Measurements from ENCODE around the gene ESRRG.

The ESRRG gene

GRCh38 chr1:216502528-216503162 lies 220.6 kb downstream of the ESRRG start:
- no peak for DNase-seq (ENCODE audit: low read depth in 3 of 3)

DNA sequence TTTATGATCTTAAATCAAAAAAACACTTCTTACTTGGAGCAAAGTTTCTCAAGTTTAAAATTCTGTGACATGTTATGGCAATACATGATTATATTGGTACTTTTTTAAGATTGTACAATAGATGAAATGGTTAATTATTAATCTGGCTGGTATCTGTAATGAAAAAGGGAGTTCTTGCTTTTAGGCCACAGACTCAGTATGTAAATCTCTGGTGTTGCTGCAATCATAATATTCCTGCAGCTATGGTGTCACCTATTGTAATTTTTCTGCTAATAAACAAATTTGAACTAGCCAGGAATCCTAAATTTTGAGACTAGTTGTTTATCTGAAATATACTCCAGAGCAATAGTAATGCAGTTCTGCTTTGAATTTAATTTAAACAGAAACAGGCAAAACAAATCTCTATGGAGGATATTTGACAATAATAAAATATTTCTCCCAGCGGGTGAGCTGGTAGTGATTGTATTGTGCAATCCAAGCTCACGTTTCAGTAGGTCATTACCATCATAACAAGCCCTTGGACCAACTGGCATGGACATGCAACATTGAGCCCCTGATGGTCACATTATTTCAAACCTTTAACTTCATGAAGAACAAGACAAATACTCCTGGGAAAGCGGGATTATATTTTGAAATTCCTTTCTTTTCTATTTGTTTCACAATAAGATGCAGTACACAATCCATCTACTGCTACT lies 222.8 kb downstream of the ESRRG start:
- no peak for DNase-seq (ENCODE audit: low read depth in 3 of 3)

GRCh38 chr1:216499581-216500272 lies 223.5 kb downstream of the ESRRG start:
- no peak for DNase-seq (ENCODE audit: low read depth in 3 of 3)

GRCh38 chr1:216498277-216498676 lies 225.0 kb downstream of the ESRRG start:
- no peak for DNase-seq (ENCODE audit: low read depth in 3 of 3)

GRCh38 chr1:216485042-216485441 lies 238.2 kb downstream of the ESRRG start:
- DNase-seq (ENCODE audit: low read depth in 3 of 3): no peak

DNA sequence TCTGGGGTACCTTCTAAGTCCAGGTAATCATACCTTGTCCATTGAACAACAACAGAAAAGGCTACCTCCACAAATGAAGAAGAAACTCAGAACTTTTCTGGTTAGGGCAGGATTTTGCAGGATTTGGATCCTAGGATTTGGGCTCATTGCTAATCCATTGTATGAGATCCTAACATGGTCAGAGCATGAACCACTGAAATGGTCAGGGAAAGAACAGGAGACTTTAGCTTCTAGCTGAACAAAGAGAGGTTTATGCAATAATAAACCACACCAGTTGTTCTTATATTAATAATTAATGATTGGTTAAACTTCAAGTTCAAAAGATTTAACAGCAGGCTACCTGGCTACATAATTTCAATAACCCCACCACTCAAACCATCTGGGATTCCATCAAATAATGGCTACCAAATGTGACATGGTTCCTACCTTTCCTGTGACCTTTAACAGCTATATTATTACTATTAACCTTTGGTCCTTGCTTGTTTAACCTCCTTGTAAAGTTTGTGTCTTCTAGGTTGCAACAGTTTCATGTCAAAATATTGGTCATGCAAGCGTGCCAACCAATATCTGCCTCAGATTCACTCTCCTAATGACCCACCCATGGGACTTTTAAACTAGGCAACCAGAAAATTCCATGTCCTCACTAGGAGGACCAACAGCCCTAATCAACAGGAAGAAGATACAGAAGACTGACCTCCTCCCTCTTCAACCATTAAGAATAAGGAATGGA lies 239.4 kb downstream of the ESRRG start:
- no peak for DNase-seq (ENCODE audit: low read depth in 3 of 3)

DNA sequence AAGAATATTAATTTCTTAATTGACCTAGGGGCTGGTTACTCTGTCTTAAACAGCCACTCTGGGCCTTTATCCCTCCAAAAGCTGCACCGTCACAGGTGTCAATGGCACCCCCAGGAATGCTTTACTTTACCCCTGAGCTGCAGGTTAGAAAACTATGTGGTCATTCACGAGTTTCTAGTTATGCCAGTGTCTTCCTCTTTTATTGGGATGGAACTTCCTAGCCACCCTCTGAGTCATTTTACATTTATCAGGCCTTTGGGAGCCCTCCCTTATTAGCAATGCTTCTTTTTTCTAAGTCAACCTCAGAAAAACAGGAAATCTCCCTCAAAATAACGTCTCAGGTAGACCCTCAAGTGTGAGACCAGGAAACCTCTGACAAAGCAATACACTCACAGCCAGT lies 240.6 kb downstream of the ESRRG start:
- DNase-seq (ENCODE audit: low read depth in 3 of 3): no peak

GRCh38 chr1:216478238-216478637 lies 245.0 kb downstream of the ESRRG start:
- no peak for DNase-seq (ENCODE audit: low read depth in 3 of 3)

DNA sequence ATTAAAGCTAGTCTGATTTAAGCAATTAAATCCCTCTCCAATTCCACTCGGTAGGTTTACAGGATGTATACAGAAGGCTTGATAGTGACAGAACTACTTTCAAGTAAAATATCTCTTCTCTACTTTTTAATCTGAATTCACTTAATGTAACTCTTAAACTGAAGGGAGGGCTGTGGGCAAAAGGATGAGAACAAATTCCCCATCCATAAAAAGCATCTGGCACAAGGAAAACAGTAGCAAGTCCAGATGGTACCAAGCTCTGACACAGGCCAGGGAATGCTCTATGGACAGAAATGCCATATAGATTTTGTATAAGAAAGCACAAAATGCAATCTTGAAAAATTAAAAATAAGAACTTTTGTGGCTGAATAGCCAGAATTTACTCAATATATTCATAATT lies 246.9 kb downstream of the ESRRG start:
- DNase-seq (ENCODE audit: low read depth in 3 of 3): no peak

- DNase-seq (ENCODE audit: low read depth in 3 of 3): no peak
These were observed 247.5 kb downstream of the ESRRG start for GRCh38 chr1:216475659-216476276.

DNA sequence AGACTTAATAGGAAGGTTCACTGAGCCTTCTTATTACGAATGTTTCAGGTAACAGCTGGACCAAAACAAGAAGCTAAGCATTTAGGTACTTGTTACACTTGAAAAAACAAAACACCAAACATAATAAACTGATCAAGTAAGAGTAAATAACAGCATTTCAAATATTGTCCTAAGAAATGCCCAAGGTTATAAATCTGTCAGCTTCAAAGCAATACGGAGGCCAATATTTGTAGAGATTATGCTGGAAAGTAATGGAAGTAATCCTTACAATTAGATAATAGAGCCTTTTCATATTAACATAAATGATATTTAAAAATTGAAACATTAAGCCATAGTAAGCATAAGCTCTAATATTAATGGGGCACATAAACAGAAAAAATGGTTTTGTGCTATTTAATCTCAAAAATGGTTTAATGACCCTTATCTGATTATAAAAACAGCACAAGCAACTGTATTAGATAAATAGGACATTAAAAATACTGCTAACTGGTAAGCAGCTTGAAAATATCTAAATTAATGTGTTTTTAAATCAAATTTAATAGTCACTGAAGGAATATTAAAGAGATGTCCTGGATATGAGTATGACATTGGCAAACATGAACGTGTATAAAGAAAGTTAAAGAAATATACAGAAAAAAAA lies 256.9 kb downstream of the ESRRG start:
- DNase-seq (ENCODE audit: low read depth in 3 of 3): no peak

- DNase-seq (ENCODE audit: low read depth in 3 of 3): no peak
These were observed 258.7 kb downstream of the ESRRG start for GRCh38 chr1:216464489-216464888.

DNA sequence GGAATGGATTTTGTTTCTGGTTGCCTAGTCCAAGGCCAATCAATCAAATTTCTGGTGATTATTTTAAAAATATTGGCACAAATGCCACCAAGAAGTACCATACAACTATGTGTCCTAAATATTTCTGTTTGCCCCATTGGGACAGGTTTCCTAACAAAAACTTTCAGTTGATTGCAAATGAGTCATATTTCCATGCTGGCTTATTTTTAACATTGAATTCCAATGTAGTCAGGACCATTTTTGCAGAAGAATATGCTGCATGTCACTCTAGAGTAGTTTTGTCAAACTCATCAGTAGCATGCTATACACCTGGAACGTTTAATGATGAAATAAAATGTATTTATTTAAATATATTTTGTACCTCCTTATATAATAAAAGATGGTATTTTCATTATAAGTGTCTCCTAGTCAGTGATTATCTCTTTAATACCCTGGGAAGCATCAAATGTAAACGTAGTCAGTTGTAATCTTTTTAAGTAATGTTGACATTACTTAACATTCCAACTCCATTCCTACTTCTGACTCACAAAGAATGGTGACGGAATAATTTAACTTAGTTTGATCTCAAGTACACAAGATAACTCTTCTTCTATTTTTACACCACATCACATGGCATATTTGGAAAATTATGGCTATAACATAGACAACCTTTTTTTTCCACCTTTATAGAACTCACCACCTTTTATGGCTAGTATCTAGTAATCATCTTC lies 261.0 kb downstream of the ESRRG start:
- DNase-seq (ENCODE audit: low read depth in 3 of 3): no peak

GRCh38 chr1:216461466-216461865 lies 261.8 kb downstream of the ESRRG start:
- DNase-seq (ENCODE audit: low read depth in 3 of 3): no peak

- no peak for DNase-seq (ENCODE audit: low read depth in 3 of 3)
These were observed 263.5 kb downstream of the ESRRG start for GRCh38 chr1:216459651-216460207.

DNA sequence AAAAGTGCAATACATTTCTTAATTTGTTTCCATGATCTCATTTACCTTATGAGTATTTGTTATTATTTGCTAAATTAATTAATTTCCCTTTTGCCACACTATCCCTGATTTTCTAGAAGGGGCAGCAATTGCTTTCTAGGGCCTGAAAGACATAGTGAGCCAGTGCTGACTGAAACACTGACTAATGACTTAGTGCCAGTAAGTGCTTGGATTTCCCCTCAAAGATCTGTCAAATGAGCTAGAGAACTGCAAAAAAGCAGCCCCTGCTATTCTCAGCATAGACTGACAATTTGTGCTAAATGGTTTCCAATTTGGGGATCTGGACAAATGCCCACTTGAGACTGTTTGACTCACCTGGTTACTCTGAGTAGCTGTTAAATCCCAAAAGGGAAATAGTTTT lies 264.4 kb downstream of the ESRRG start:
- DNase-seq (ENCODE audit: low read depth in 3 of 3): no peak

- no peak for DNase-seq (ENCODE audit: low read depth in 3 of 3)
These were observed 265.9 kb downstream of the ESRRG start for GRCh38 chr1:216457356-216457755.

- no peak for DNase-seq (ENCODE audit: low read depth in 3 of 3)
These were observed 266.5 kb downstream of the ESRRG start for GRCh38 chr1:216456682-216457081.

- no peak for DNase-seq (ENCODE audit: low read depth in 3 of 3)
These were observed 269.5 kb downstream of the ESRRG start for GRCh38 chr1:216453777-216454176.
